Activated T-cell treated with anti-CD3 and anti-CD28 coated beads, Interleukin-2, amount 50 U/mL, for 72 hours (primary cell): ENCODE results near the gene ARRDC5. TPM values are rescaled to one million over a fixed set of nuclear protein-coding genes. Genes with fewer than 3 reads are reported as not detected.
"Not testable (repeated sequence)": the region's sequence is repeated elsewhere in the genome, so short reads cannot be mapped to it uniquely, and the experiment has no call there.

Experiments used
- ATAC-seq, 2 donors: fragments of 150-1000 bp; cut with Tn5 transposase; replicated peaks in 1 of 2; 2 replicates each; pipeline ENCODE4 v1.10.0; 2021; ENCODE audit warnings: moderate library complexity in 2 of 2, mild to moderate bottlenecking in 1 of 2
- DNase-seq, 2 donors: peaks; one replicate each; pipeline ENCODE4 v3.0.0; 2021 to 2022; ENCODE audit warnings: mixed read lengths in 1 of 2
- H3K27ac Mint-ChIP-seq: one replicate; pipeline ENCODE4 v1.8.0; 2022; ENCODE audit warnings: mild to moderate bottlenecking, moderate library complexity, mixed read lengths
- H3K27me3 Mint-ChIP-seq: one replicate; pipeline ENCODE4 v1.8.0; 2022; ENCODE audit warnings: low read depth, mixed read lengths
- H3K36me3 Mint-ChIP-seq, 2 donors: one replicate each; pipeline ENCODE4 v1.8.0; 2022; ENCODE audit warnings: mixed read lengths in 2 of 2, mild to moderate bottlenecking in 1 of 2; ENCODE audit not compliant: insufficient read depth in 2 of 2
- H3K4me1 Mint-ChIP-seq: one replicate; pipeline ENCODE4 v1.8.0; 2022; ENCODE audit warnings: low read depth, mixed read lengths
- H3K4me3 Mint-ChIP-seq, 2 donors: one replicate each; pipeline ENCODE4 v1.8.0; 2022; ENCODE audit warnings: mild to moderate bottlenecking in 2 of 2, mixed read lengths in 2 of 2, moderate library complexity in 2 of 2
- H3K9me3 Mint-ChIP-seq, 2 donors: one replicate each; pipeline ENCODE4 v1.8.0; 2022; ENCODE audit warnings: mixed read lengths in 2 of 2
- total RNA-seq, 2 donors: library from RNA; stranded (reverse); gene quantifications; one replicate each; pipeline ENCODE4 v1.2.3, GENCODE V29; 2022

Gene ARRDC5
- total RNA-seq, 2 donors from 2014 or later = 0.72 to 0.76 TPM

DNA sequence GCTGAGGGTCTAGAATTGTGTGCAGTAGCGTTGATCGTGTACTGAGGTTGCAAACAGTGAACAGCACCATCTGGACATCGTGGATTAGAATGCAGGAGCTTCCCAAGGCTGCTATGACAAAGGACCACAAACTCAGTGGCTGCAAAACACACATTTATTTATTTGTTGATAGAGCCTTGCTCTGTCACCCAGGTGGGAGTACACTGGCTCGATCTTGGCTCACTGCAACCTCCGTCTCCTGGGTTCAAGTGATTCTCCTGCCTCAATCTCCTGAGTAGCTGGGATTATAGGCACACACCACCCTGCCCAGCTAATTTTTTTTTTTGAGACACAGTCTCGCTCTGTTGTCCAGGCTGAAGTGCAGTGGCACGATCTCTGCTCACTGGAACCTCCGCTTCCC, 4.3 kb upstream of the ARRDC5 start:
- peaks cover 0 to 8% of the 10 kb centered on the region in 2 donors for H3K36me3 Mint-ChIP-seq
- peaks cover 26% of the 10 kb centered on the region for H3K4me1 Mint-ChIP-seq
- no peak for DNase-seq
- no peak overlapping the region for H3K4me3 Mint-ChIP-seq
- no peak for ATAC-seq
- H3K27ac Mint-ChIP-seq = no peak overlapping the region
- H3K27me3 Mint-ChIP-seq = no peaks in the 10 kb centered on the region
- no peaks in the 10 kb centered on the region for H3K9me3 Mint-ChIP-seq

- H3K27ac Mint-ChIP-seq = no peak overlapping the region
- no peak overlapping the region for H3K4me3 Mint-ChIP-seq
- H3K4me1 Mint-ChIP-seq = peaks cover 11% of the 10 kb centered on the region
- DNase-seq (no peak), ATAC-seq (no peak)
- no peaks in the 10 kb centered on the region for H3K27me3 Mint-ChIP-seq
- H3K9me3 Mint-ChIP-seq = no peaks in the 10 kb centered on the region
- H3K36me3 Mint-ChIP-seq = no peaks in the 10 kb centered on the region
Observed at GRCh38 chr19:4904481-4904880, 1.8 kb upstream of the ARRDC5 start.

GRCh38 chr19:4900879-4901278, 1.8 kb downstream of the ARRDC5 start:
- not testable (repeated sequence) for H3K36me3 Mint-ChIP-seq, H3K27me3 Mint-ChIP-seq, DNase-seq, ATAC-seq, H3K4me3 Mint-ChIP-seq, H3K9me3 Mint-ChIP-seq, H3K4me1 Mint-ChIP-seq, H3K27ac Mint-ChIP-seq

DNA sequence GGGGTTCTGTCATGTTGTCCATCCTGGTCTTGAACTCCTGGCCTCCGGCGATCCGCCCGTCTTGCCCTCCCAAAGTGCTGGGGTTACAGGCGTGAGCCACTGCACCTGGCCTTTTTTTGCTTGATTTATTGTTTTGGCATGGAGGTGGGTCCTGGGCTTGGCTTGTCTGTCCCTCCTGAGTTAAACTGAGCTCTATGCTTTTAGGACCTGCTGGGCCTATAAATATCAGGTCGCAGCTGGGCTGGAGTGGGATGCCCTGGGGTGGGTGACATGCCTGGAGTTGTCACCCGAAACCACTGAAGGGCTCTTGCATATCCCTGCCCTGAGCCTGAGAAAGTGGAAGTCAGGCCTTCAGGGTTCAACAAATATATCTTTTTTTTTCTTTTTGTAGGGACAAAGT, 5.5 kb downstream of the ARRDC5 start:
- H3K4me3 Mint-ChIP-seq = no peak overlapping the region
- H3K9me3 Mint-ChIP-seq = no peaks in the 10 kb centered on the region
- H3K36me3 Mint-ChIP-seq = no peaks in the 10 kb centered on the region
- H3K27me3 Mint-ChIP-seq = no peaks in the 10 kb centered on the region
- no peaks in the 10 kb centered on the region for H3K4me1 Mint-ChIP-seq
- no peak overlapping the region for H3K27ac Mint-ChIP-seq
- DNase-seq = no peak
- ATAC-seq = no peak

DNA sequence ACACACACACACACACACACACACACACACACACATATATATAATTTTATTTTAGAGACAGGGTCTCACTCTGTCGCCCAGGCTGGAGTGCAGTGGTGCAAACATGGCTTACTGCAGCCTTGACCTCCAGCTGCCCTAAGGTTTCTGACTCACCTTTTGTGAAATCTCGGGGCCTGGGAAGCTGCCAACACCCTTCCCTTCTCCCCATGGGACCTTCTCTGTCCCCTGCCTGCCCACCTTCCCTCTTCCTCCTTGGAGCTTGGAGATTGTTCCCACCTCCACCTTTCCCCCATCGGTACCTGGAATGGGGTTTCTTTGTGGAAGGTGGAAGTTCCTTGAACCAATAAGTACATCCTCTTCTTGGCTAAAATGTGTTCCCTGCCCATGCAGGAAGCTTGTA, 6.3 kb downstream of the ARRDC5 start:
- no peak for ATAC-seq
- no peak overlapping the region for H3K4me3 Mint-ChIP-seq
- H3K9me3 Mint-ChIP-seq = no peaks in the 10 kb centered on the region
- no peak for DNase-seq
- no peaks in the 10 kb centered on the region for H3K27me3 Mint-ChIP-seq
- H3K4me1 Mint-ChIP-seq = no peaks in the 10 kb centered on the region
- no peak overlapping the region for H3K27ac Mint-ChIP-seq
- no peaks in the 10 kb centered on the region for H3K36me3 Mint-ChIP-seq

DNA sequence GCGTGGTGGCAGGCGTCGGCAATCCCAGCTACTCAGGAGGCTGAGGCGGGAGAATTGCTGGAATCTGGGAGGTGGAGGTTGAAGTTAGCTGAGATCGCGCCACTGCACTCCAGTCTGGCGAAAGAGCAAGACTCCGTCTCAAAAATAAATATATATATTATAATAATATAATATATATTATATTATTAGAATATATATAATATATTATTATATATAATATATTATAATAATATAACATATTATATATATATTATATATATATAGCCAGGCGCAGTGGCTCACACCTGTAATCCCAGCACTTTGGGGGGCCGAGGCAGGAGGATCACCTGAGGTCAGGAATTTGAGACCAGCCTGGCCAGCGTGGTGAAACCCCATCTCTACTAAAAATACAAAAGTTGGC, 9.7 kb downstream of the ARRDC5 start:
- ATAC-seq, DNase-seq, H3K4me3 Mint-ChIP-seq, H3K9me3 Mint-ChIP-seq, H3K27me3 Mint-ChIP-seq, H3K4me1 Mint-ChIP-seq, H3K27ac Mint-ChIP-seq, H3K36me3 Mint-ChIP-seq: not testable (repeated sequence)

GRCh38 chr19:4891066-4891465, 11.6 kb downstream of the ARRDC5 start:
- no peak for ATAC-seq
- no peaks in the 10 kb centered on the region for H3K36me3 Mint-ChIP-seq
- no peaks in the 10 kb centered on the region for H3K27me3 Mint-ChIP-seq
- no peak for DNase-seq
- H3K4me3 Mint-ChIP-seq = no peak overlapping the region
- no peak overlapping the region for H3K27ac Mint-ChIP-seq
- H3K9me3 Mint-ChIP-seq = no peaks in the 10 kb centered on the region
- H3K4me1 Mint-ChIP-seq = no peaks in the 10 kb centered on the region

DNA sequence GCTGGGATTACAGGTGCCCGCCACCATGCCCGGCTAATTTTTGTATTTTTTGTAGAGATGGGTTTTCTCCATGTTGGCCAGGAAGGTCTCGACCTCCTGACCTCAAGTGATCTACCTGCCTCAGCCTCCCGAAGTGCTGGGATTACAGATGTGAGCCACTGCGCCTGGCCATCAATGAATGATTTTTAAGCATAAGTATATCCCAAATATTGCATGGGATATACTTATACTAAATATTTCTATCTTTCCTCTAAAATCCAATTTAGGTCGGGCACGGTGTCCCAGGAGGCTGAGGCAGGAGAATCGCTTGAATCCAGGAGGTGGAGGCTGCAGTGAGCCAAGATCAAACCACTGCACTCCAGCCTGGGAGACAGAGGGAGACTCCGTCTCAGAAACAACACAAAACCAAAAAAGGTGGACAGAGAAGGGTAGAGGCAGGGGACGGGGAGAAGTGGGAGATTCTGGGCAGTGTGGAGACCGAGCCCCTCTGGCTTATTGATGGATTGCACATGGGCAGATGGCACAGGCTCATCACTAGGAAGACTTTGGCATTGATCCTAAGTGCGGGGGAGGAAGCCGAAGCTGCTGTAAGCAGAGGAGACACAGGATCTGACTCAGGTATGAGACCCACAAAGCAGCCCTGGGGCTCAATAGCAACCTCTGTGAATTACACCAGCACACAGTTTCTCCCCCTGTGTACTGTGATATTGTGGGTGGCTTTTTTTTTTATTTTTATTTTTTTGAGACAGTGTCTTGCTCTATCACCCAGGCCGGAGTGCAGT, 13.5 kb downstream of the ARRDC5 start:
- no peaks in the 10 kb centered on the region for H3K4me1 Mint-ChIP-seq
- H3K27me3 Mint-ChIP-seq = no peaks in the 10 kb centered on the region
- no peaks in the 10 kb centered on the region for H3K36me3 Mint-ChIP-seq

GRCh38 chr19:4887803-4888202, 14.9 kb downstream of the ARRDC5 start:
- H3K4me3 Mint-ChIP-seq, H3K4me1 Mint-ChIP-seq, DNase-seq, H3K9me3 Mint-ChIP-seq, ATAC-seq, H3K36me3 Mint-ChIP-seq, H3K27ac Mint-ChIP-seq, H3K27me3 Mint-ChIP-seq: not testable (repeated sequence)

More for the DNA sequence above, 13.5 kb downstream of the ARRDC5 start:
- no peak for ATAC-seq
- DNase-seq = no peak
- Mint-ChIP-seq H3K27ac (no peak overlapping the region), H3K4me3 (no peak overlapping the region), H3K9me3 (no peaks in the 10 kb centered on the region)

GRCh38 chr19:4884993-4885392, 17.7 kb downstream of the ARRDC5 start:
- ATAC-seq, H3K4me3 Mint-ChIP-seq, H3K27me3 Mint-ChIP-seq, H3K36me3 Mint-ChIP-seq, H3K4me1 Mint-ChIP-seq, DNase-seq, H3K27ac Mint-ChIP-seq, H3K9me3 Mint-ChIP-seq: not testable (repeated sequence)

- H3K9me3 Mint-ChIP-seq, H3K4me3 Mint-ChIP-seq, H3K4me1 Mint-ChIP-seq, H3K36me3 Mint-ChIP-seq, DNase-seq, ATAC-seq, H3K27me3 Mint-ChIP-seq, H3K27ac Mint-ChIP-seq: not testable (repeated sequence)
Observed at GRCh38 chr19:4882874-4883273, 19.8 kb downstream of the ARRDC5 start.

DNA sequence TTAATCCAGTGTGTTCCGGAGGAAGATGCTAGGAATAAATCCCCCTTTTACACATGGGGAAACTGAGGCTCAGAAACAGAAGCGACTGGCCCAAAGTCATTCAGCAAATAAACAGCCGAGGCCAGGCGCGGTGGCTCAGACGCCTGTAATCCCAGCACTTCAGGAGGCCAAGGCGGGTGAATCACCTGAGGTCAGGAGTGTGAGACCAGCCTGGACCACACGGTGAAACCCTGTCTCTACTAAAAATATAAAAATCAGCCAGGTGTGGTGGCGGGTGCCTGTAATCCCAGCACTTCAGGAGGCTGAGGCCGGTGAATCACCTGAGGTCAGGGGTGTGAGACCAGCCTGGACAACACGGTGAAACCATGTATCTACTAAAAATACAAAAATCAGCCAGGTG, 23.7 kb downstream of the ARRDC5 start:
- Mint-ChIP-seq H3K4me1 (peaks cover 9% of the 10 kb centered on the region), H3K27ac (no peak overlapping the region), H3K9me3 (no peaks in the 10 kb centered on the region), H3K36me3 (no peaks in the 10 kb centered on the region), H3K27me3 (no peaks in the 10 kb centered on the region), H3K4me3 (no peak overlapping the region)
- ATAC-seq (no peak), DNase-seq (no peak)

GRCh38 chr19:4878491-4878968, 24.2 kb downstream of the ARRDC5 start:
- ATAC-seq (peak in 1 of 2 donors; percentile 49), DNase-seq (peak; percentile 16 to 24)
- peak overlapping the region in 1 of 2 donors; percentile 20 for H3K4me3 Mint-ChIP-seq
- no peaks in the 10 kb centered on the region for H3K27me3 Mint-ChIP-seq
- H3K27ac Mint-ChIP-seq = no peak overlapping the region
- H3K36me3 Mint-ChIP-seq = no peaks in the 10 kb centered on the region
- no peaks in the 10 kb centered on the region for H3K9me3 Mint-ChIP-seq
- H3K4me1 Mint-ChIP-seq = peaks cover 9% of the 10 kb centered on the region
